DOHH2 (cell line): ENCODE measurements around the gene NCSTN.

ENCODE experiments used
- H3F3A ChIP-seq: fragments of 200-600 bp; sonication (generic), shearing (Covaris generic); 2 replicates; pipeline ENCODE4 v1.6.0; 2016; ENCODE audit warnings: antibody characterized with exemption, mild to moderate bottlenecking; ENCODE audit not compliant: control insufficient read depth, insufficient read depth
- H3K27ac ChIP-seq: fragments of 200-600 bp; sonication (generic); 2 replicates; pipeline ENCODE4 v1.5.1; 2014; ENCODE audit warnings: low read depth, mild to moderate bottlenecking, low read length, moderate library complexity
- H3K27me3 ChIP-seq: fragments of 200-600 bp; sonication (generic); 2 replicates; pipeline ENCODE4 v1.6.1; 2014; ENCODE audit warnings: mild to moderate bottlenecking, low read length, mixed read lengths; ENCODE audit not compliant: control insufficient read depth
- H3K36me3 ChIP-seq: fragments of 200-600 bp; sonication (generic); 2 replicates; pipeline ENCODE4 v1.6.1; 2014; ENCODE audit warnings: mild to moderate bottlenecking, low read length, moderate library complexity, mixed read lengths; ENCODE audit not compliant: control insufficient read depth
- H3K4me1 ChIP-seq: fragments of 200-600 bp; sonication (generic); 2 replicates; pipeline ENCODE4 v1.6.1; 2014; ENCODE audit warnings: mild to moderate bottlenecking, low read length, mixed read lengths; ENCODE audit not compliant: control insufficient read depth
- H3K4me2 ChIP-seq: fragments of 200-600 bp; sonication (generic); 2 replicates; pipeline ENCODE4 v1.6.0; 2014; ENCODE audit warnings: mild to moderate bottlenecking, low read length, moderate library complexity
- H3K4me3 ChIP-seq: fragments of 200-600 bp; sonication (generic); 2 replicates; pipeline ENCODE4 v1.5.1; 2014; ENCODE audit warnings: mild to moderate bottlenecking, low read length, mixed read lengths
- H3K79me2 ChIP-seq: fragments of 200-600 bp; sonication (generic); 2 replicates; pipeline ENCODE4 v1.6.1; 2014; ENCODE audit warnings: mild to moderate bottlenecking, low read length, mixed read lengths; ENCODE audit not compliant: control insufficient read depth
- H3K9me2 ChIP-seq: fragments of 200-600 bp; sonication (generic); replicated peaks from 2 replicates; pipeline ENCODE4 v1.6.1; 2014; ENCODE audit warnings: mild to moderate bottlenecking, low read length, mixed read lengths; ENCODE audit not compliant: control insufficient read depth
- H3K9me3 ChIP-seq: fragments of 200-600 bp; sonication (generic); 2 replicates; pipeline ENCODE4 v1.6.1; 2014; ENCODE audit warnings: antibody characterized with exemption, low read length, mixed read lengths; ENCODE audit not compliant: control insufficient read depth, insufficient read depth
- H4K20me1 ChIP-seq: fragments of 200-600 bp; sonication (generic); 2 replicates; pipeline ENCODE4 v1.6.0; 2014; ENCODE audit warnings: low read depth, mild to moderate bottlenecking, antibody characterized with exemption, low read length, moderate library complexity; ENCODE audit not compliant: control insufficient read depth, insufficient read depth
- EZH2phosphoT487 ChIP-seq: fragments of 200-600 bp; sonication (generic); IDR thresholded peaks from 2 replicates; pipeline ENCODE4 v1.6.1; 2017; ENCODE audit warnings: borderline replicate concordance, mild to moderate bottlenecking, antibody characterized with exemption, low read length, moderate library complexity, mixed read lengths
- TF ChIP-seq, protein P1 (sequence below): fragments of 200-600 bp; sonication (generic); IDR thresholded peaks from one replicate; pipeline ENCODE4 v1.5.1; 2014; ENCODE audit warnings: antibody characterized with exemption, mild to moderate bottlenecking, low read depth, low read length; ENCODE audit not compliant: poor library complexity, severe bottlenecking

The NCSTN gene

DNA sequence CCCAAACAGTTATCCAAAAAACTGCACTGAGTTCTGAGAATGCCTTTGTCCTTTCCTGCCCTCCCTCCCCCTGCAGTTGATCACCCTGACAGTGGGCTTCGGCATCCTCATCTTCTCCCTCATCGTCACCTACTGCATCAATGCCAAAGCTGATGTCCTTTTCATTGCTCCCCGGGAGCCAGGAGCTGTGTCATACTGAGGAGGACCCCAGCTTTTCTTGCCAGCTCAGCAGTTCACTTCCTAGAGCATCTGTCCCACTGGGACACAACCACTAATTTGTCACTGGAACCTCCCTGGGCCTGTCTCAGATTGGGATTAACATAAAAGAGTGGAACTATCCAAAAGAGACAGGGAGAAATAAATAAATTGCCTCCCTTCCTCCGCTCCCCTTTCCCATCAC is 14.9 kb downstream of the NCSTN start:
- H3K4me3 ChIP-seq, result no peak overlapping the region
- no peaks in the 10 kb centered on the region for H3K9me2 ChIP-seq

GRCh38 chr1:160359559-160360226 is 16.5 kb downstream of the NCSTN start:
- no peaks in the 10 kb centered on the region for H4K20me1 ChIP-seq
- no peaks in the 10 kb centered on the region for H3K9me3 ChIP-seq
- TF ChIP-seq EZH2phosphoT487, result no peak
- TF ChIP-seq, protein P1, sequence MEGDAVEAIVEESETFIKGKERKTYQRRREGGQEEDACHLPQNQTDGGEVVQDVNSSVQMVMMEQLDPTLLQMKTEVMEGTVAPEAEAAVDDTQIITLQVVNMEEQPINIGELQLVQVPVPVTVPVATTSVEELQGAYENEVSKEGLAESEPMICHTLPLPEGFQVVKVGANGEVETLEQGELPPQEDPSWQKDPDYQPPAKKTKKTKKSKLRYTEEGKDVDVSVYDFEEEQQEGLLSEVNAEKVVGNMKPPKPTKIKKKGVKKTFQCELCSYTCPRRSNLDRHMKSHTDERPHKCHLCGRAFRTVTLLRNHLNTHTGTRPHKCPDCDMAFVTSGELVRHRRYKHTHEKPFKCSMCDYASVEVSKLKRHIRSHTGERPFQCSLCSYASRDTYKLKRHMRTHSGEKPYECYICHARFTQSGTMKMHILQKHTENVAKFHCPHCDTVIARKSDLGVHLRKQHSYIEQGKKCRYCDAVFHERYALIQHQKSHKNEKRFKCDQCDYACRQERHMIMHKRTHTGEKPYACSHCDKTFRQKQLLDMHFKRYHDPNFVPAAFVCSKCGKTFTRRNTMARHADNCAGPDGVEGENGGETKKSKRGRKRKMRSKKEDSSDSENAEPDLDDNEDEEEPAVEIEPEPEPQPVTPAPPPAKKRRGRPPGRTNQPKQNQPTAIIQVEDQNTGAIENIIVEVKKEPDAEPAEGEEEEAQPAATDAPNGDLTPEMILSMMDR, result no peak
- H3K27me3 ChIP-seq, result no peaks in the 10 kb centered on the region
- H3K9me2 ChIP-seq, result no peaks in the 10 kb centered on the region
- H3K4me1 ChIP-seq, result no peaks in the 10 kb centered on the region
- no peak overlapping the region for H3K4me2 ChIP-seq
- H3K36me3 ChIP-seq, result peaks cover 42% of the 10 kb centered on the region
- H3K27ac ChIP-seq, result no peak overlapping the region
- H3K79me2 ChIP-seq, result no peaks in the 10 kb centered on the region
- H3K4me3 ChIP-seq, result no peak overlapping the region
- no peaks in the 10 kb centered on the region for H3F3A ChIP-seq

More for the DNA sequence above, 14.9 kb downstream of the NCSTN start:
- Histone ChIP-seq H3F3A (no peaks in the 10 kb centered on the region), H3K4me2 (no peak overlapping the region), H3K27me3 (no peaks in the 10 kb centered on the region), H3K36me3 (peaks cover 58% of the 10 kb centered on the region), H3K4me1 (no peaks in the 10 kb centered on the region), H3K79me2 (no peaks in the 10 kb centered on the region), H3K27ac (no peak overlapping the region), H4K20me1 (no peaks in the 10 kb centered on the region), H3K9me3 (no peaks in the 10 kb centered on the region)
- TF ChIP-seq, protein P1, result no peak
- no peak for TF ChIP-seq EZH2phosphoT487

GRCh38 chr1:160360227-160360695 is 17.1 kb downstream of the NCSTN start:
- no peak overlapping the region for H3K4me3 ChIP-seq
- no peak overlapping the region for H3K27ac ChIP-seq
- no peak overlapping the region for H3K4me2 ChIP-seq
- no peaks in the 10 kb centered on the region for H3K9me3 ChIP-seq
- no peaks in the 10 kb centered on the region for H3K27me3 ChIP-seq
- TF ChIP-seq, protein P1, result no peak
- TF ChIP-seq EZH2phosphoT487, result no peak
- no peaks in the 10 kb centered on the region for H3K4me1 ChIP-seq
- no peaks in the 10 kb centered on the region for H4K20me1 ChIP-seq
- peaks cover 36% of the 10 kb centered on the region for H3K36me3 ChIP-seq
- H3F3A ChIP-seq, result no peaks in the 10 kb centered on the region
- no peaks in the 10 kb centered on the region for H3K79me2 ChIP-seq
- H3K9me2 ChIP-seq, result no peaks in the 10 kb centered on the region
